D721Med (cell line): ENCODE results near the gene MRM2.

Experiments
- DNase-seq: peaks from one replicate; pipeline ENCODE4 v3.0.0; 2011; ENCODE audit warnings: low spot score; ENCODE audit not compliant: insufficient read length
- FAIRE-seq: peaks from 2 replicates; lab custom pipeline; 2011; peaks lifted over from hg19 to GRCh38; lab: Jason Lieb, UNC
- TF ChIP-seq, protein P1 (sequence below): IDR thresholded peaks from 2 replicates; pipeline ENCODE4 v1.5.1; 2012; ENCODE audit warnings: mild to moderate bottlenecking, control low read depth; ENCODE audit not compliant: insufficient read depth; ENCODE audit errors: missing control alignments

Gene MRM2

DNA sequence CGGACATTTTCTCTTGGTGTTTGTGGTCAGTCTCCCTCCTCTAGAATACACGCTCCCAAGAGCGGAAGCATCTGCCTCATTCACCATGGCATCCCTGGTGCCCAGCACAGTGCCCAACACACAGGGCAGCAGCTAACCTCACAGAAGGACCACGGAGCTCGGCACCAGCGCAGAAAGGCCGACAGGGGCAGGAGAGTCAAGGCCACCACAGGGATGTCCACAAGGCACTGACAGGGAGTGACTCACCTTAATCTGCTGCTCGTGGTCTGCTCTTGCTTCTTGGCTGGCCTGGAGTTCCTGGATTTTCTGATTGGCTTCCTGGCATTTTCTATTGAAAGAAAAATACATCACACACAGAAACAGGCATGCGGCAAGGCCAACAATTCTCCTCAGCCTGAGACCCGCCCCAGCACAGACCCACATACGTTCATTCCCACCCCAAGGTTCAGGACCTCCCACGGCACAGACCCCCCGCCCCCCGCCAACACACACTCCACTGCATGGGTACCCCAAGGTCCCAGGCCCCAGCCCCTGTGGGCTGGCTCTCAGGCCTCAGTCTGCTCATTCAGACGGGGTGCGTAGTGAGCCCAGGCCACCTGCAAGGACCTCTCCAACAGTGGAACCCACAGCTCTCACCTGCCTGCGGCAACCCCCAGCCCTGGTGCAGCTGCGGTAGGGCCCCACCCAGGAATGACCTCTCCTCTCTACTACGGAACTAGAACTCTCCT is 24.1 kb downstream of the MRM2 start:
- TF ChIP-seq, protein P1, sequence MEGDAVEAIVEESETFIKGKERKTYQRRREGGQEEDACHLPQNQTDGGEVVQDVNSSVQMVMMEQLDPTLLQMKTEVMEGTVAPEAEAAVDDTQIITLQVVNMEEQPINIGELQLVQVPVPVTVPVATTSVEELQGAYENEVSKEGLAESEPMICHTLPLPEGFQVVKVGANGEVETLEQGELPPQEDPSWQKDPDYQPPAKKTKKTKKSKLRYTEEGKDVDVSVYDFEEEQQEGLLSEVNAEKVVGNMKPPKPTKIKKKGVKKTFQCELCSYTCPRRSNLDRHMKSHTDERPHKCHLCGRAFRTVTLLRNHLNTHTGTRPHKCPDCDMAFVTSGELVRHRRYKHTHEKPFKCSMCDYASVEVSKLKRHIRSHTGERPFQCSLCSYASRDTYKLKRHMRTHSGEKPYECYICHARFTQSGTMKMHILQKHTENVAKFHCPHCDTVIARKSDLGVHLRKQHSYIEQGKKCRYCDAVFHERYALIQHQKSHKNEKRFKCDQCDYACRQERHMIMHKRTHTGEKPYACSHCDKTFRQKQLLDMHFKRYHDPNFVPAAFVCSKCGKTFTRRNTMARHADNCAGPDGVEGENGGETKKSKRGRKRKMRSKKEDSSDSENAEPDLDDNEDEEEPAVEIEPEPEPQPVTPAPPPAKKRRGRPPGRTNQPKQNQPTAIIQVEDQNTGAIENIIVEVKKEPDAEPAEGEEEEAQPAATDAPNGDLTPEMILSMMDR, result no peak
- FAIRE-seq (no peak), DNase-seq (no peak)

DNA sequence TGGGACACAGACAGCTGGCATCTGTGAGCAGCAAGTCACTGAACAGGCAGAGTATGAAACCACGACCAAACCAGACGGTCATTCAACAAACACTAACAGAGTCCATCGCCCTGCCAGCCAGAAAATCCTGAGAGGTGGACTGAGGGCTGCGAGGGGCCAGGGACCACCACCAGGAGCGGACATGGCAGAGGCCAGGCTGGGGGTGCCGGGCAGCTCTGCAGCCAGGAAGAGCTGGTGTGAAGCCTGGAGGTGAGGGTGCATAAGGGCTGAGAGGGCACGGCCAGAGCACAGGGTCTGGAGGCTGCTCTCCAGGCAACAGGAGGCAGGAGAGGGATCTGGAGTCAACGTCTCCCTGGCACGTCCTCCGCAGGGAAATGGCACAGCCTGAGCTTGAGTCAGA is 24.8 kb downstream of the MRM2 start:
- TF ChIP-seq, protein P1, result no peak
- FAIRE-seq, result no peak
- no peak for DNase-seq

DNA sequence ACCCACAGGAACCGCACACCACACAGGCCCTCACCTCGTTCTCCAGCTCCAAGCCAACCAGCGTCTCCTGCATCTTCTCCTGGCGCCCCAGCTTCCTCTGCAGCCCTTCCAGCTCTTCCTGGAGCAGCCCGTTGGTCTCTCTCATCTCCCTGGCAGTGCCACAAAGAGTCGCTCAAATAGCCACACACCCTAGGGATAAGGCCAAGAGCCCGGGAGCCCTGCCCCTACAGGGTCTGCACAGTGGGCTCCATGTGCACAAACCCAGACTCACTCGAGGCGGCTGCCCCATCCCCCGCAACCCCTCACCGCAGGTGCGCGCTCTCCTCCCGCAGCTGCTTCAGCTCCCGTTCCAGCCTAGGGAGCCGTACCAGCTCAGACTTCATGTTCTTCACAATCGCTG is 26.2 kb downstream of the MRM2 start:
- no peak for FAIRE-seq
- TF ChIP-seq, protein P1, result no peak

DNA sequence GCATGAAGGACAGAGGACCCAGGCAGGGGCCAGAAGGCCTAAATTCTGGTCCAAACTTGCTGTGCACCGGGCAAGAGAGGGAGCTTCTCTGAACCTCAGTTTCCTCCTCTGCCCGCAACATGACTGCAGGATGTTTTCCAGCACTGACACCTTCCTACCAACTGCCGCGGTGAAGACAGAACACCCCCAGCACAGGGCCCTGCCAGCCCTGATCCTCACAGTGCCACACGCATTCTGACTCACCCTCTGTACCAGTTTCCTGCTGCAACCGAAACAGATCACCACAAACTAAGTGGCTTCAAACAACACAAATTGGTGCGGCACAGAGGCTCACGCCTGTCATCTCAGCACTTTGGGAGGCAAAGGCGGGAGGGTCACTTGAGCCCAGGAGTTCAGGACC is 27.4 kb downstream of the MRM2 start:
- TF ChIP-seq, protein P1, result no peak
- FAIRE-seq (no peak), DNase-seq (no peak)

More for the DNA sequence above, 26.2 kb downstream of the MRM2 start:
- no peak for DNase-seq

DNA sequence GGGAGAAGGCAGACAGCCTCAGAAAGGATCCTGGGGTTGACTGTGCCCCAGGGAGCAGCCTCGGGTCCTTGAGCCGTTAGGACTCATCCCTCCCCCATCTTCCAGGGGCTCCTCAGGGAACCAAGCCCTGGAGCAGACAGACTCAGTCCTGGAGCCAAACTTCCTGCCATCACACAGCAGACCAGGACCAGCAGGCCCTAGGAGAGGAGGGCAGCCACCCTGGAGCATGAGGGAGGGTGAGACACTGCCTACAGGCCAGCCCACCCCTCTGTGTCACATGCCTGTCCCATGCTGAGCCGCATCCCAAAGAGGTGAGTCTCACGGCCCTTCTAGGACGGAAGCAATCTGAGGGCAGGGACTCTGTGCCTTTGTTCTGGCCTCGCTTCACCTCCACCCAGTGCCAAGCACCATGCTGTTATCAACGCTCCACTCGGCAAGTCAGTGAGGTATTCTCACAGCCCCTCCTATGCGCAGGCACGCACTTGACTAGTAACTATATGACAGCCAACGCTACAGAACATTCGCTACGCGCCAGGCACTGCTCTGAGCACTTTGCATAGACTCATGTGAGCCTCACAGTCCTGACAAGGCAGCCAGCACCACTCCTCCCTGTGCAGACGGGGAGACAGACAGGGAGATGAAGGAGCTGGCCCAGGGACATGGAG is 28.3 kb downstream of the MRM2 start:
- DNase-seq (no peak), FAIRE-seq (no peak)
- TF ChIP-seq, protein P1, result no peak

DNA sequence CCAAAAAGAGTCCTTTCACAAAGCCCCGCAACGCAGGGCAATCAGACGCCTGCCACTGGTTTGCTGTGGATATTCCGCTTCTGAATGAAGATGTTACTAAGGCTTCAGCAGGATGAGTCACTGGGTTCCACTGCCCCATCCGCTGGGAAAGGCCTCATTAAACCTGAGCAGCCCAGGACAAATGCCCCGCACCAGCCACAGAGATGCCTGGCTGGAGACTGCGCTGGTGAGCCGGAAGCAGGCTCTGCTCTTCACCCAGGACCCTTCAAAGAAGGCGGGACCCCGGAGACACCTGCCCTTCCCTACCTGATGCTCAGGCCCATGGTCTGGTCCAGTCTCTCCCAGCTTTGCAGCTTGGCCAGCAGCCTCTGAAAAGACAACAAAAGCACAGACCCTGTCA is 29.1 kb downstream of the MRM2 start:
- FAIRE-seq, result no peak
- DNase-seq, result no peak
- TF ChIP-seq, protein P1, result no peak

DNA sequence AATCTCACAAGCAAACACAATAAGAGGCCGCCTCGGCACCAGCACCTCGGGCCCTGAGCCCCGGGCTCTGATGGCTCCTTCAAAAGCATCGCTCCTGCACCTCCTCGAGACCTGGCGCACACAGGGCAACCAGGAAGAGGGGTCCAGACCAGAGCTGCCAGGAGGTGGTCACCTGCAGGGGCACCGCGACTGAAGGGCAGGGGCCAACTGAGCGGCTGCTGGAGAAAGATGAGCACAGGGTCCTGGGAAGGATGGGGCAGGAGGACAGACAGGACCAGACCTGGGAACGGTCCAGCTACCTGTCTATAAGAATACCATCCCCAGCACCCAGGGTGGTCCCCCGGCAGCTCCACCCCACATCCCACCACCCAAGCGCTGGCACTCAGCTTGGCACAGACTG is 30.1 kb downstream of the MRM2 start:
- FAIRE-seq (no peak), DNase-seq (no peak)
- TF ChIP-seq, protein P1, result no peak
